Left lung (tissue), 10 donors: ENCODE results near the gene BSND. TPM values are rescaled to one million over a fixed set of nuclear protein-coding genes. Genes with fewer than 3 reads are reported as not detected.

Experiments used
- ATAC-seq: fragments of 200-7000 bp; cut with Tn5 transposase; one replicate; pipeline ENCODE4 v1.9.1; 2020; ENCODE audit warnings: moderate library complexity
- DNase-seq, 4 donors: peaks; one replicate each; pipeline ENCODE4 v3.0.0-alpha.2; 2013 to 2020
- H3K27ac ChIP-seq, 2 donors: fragments of 200-600 bp; sonication (generic) in 1 of 2; one replicate each; pipeline versions ENCODE4 v1.5.0 to v1.8.0; 2020 to 2021
- H3K27me3 ChIP-seq, 2 donors: fragments of 200-600 bp; sonication (generic) in 1 of 2; one replicate each; pipeline versions ENCODE4 v1.5.0 to v1.8.0; 2020 to 2021
- H3K36me3 ChIP-seq, 2 donors: fragments of 200-600 bp; sonication (generic) in 1 of 2; one replicate each; pipeline versions ENCODE4 v1.5.0 to v1.8.0; 2020 to 2021
- H3K4me1 ChIP-seq, 2 donors: fragments of 200-600 bp; one replicate each; pipeline ENCODE4 v1.8.0; 2021
- H3K4me3 ChIP-seq, 2 donors: fragments of 200-600 bp; sonication (generic) in 1 of 2; one replicate each; pipeline versions ENCODE4 v1.5.0 to v1.8.0; 2020 to 2021; ENCODE audit warnings: mild to moderate bottlenecking in 1 of 2
- H3K9me3 ChIP-seq, 2 donors: fragments of 200-600 bp; sonication (generic) in 1 of 2; one replicate each; pipeline versions ENCODE4 v1.5.0 to v1.8.0; 2020 to 2021
- intact Hi-C, 2 donors: fragments of 100-400 bp; cut with DNase I; formaldehyde crosslinking; loops; one replicate each; pipeline versions ENCODE4 v1.11.2 to v1.14.2; 2022
- polyA plus RNA-seq, 6 donors: library from polyadenylated mRNA; unstranded; fragments of 120-200 nt; gene quantifications; one replicate each; pipeline ENCODE4 v1.2.1, GENCODE V29; 2013; ENCODE audit not compliant: insufficient read length in 6 of 6
- total RNA-seq, 2 donors: library from RNA; stranded (reverse); fragmentation: NEBNext Ultra II Directional; extraction: Animal tissue kit (Norgen Biotek cat#: 25700); gene quantifications; one replicate each; pipeline ENCODE4 v1.2.1, GENCODE V29; 2021
- TF ChIP-seq, protein P1 (sequence below), 2 donors: fragments of 200-600 bp; sonication (generic) in 1 of 2; IDR thresholded peaks; one replicate each; pipeline versions ENCODE4 v1.5.0 to v1.8.0; 2021; ENCODE audit warnings: antibody characterized with exemption in 2 of 2
- donor health status: DM: no; HTN: yes; CAD: no.
- donor health status: DM: no; HTN: no; CAD: no.

BSND gene
- total and polyA plus RNA-seq, 8 donors, result 0.03 to 0.06 (median 0.06) TPM; not detected in 3

DNA sequence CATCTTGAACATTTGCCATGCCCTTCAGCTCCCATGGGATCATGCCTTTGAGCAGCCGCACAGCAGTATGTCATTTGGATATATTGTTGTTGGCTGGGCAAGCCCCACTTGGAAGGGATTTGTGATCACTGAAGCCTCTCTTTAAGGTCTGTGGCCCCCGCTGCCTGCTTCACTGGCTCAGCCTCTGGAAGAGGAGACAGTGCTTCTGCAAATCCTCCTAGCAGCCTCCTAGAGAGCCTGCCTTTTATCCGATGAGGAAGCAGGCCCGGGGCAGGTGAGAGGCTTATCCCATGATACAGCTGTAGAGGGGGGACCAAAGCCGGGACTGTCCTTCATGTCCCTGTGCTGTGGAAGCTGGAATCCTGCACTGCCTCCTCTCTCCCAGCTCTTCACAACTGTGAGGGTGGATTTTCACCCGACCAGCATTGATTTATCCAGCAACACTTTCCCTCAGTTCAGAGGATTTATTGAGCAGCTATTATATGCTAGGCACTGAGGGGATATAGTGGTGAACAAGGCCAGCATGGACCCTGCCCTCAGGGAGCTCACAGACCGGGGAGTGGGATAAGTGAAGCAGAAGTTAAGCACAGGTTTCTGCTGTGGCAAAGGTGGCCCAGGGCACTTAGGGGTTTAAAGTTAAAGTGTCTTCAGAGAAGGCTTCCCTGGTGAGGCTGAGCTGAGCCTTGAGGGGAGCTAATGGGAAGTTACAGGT lies 14.4 kb upstream of the BSND start:
- H3K4me1 ChIP-seq, result no peaks in the 10 kb centered on the region
- H3K36me3 ChIP-seq, result no peaks in the 10 kb centered on the region
- H3K27ac ChIP-seq, result no peak overlapping the region
- DNase-seq (no peak), ATAC-seq (no peak)
- TF ChIP-seq, protein P1, sequence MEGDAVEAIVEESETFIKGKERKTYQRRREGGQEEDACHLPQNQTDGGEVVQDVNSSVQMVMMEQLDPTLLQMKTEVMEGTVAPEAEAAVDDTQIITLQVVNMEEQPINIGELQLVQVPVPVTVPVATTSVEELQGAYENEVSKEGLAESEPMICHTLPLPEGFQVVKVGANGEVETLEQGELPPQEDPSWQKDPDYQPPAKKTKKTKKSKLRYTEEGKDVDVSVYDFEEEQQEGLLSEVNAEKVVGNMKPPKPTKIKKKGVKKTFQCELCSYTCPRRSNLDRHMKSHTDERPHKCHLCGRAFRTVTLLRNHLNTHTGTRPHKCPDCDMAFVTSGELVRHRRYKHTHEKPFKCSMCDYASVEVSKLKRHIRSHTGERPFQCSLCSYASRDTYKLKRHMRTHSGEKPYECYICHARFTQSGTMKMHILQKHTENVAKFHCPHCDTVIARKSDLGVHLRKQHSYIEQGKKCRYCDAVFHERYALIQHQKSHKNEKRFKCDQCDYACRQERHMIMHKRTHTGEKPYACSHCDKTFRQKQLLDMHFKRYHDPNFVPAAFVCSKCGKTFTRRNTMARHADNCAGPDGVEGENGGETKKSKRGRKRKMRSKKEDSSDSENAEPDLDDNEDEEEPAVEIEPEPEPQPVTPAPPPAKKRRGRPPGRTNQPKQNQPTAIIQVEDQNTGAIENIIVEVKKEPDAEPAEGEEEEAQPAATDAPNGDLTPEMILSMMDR (IDR thresholded peaks at IDR 0.05), result no peak
- peaks cover 7 to 52% of the 10 kb centered on the region in 2 donors for H3K27me3 ChIP-seq
- no peaks in the 10 kb centered on the region for H3K9me3 ChIP-seq
- intact Hi-C loops, result no loop called here
- no peak overlapping the region for H3K4me3 ChIP-seq

DNA sequence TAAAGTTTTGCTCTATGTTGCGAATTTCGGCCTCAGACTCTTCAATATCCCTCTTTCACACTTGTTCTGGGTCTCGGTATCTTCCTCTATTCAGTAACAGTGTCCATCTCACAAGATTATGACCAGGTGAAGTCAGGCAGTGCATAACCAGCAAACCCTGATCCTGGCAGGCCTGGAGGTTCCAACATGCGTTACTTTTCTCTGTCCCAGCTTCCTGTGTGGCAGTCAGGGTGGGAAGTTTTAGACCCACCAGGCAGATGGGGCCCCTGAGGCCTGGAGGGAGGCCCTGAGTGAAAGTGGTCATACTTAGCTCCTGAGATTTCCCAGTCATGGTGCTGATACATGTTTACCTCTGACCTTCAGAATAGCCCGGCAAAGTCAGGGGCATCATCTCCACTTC lies 13.2 kb upstream of the BSND start:
- Histone ChIP-seq H3K9me3 (no peaks in the 10 kb centered on the region), H3K27ac (no peak overlapping the region), H3K4me1 (no peaks in the 10 kb centered on the region), H3K36me3 (no peaks in the 10 kb centered on the region), H3K27me3 (peaks cover 6 to 40% of the 10 kb centered on the region in 2 donors), H3K4me3 (no peak overlapping the region)
- ATAC-seq (no peak), DNase-seq (peak in 1 of 4 donors; percentile 6)
- intact Hi-C loops, result no loop called here
- TF ChIP-seq, protein P1 (IDR thresholded peaks at IDR 0.05), result no peak

DNA sequence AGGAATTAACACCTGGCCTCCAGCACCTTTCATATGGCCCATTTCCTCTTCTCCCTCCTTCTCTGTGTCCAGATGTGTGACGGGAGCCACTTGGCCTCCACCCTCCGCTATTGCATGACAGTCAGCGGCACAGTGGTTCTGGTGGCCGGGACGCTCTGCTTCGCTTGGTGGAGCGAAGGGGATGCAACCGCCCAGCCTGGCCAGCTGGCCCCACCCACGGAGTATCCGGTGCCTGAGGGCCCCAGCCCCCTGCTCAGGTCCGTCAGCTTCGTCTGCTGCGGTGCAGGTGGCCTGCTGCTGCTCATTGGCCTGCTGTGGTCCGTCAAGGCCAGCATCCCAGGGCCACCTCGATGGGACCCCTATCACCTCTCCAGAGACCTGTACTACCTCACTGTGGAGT lies 12.7 kb upstream of the BSND start:
- Histone ChIP-seq H3K27ac (no peak overlapping the region), H3K27me3 (peaks cover 2 to 35% of the 10 kb centered on the region in 2 donors), H3K9me3 (no peaks in the 10 kb centered on the region), H3K4me3 (no peak overlapping the region), H3K36me3 (no peaks in the 10 kb centered on the region), H3K4me1 (no peaks in the 10 kb centered on the region)
- intact Hi-C loops, result no loop called here
- DNase-seq, result no peak
- TF ChIP-seq, protein P1 (IDR thresholded peaks at IDR 0.05), result no peak
- ATAC-seq, result no peak

DNA sequence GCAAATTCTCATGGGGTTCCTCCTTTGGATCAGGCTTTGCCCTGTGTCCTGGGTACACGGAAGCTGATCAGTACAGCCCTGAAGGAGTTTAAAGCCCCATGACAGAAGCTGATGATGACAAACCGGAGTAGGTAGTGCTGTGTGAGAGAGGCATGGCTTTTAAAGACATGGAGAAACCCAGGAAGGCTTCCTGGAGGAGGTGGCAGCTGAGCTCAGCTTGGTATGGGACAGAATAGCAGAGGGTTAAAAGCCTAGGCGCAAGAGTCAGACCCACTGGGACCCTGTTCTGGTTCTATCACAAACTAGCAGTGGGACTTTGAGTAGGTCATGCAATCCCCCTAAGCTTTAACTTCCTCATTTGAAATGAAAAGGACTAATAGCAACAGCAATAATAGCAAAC lies 12.2 kb upstream of the BSND start:
- Histone ChIP-seq H3K4me3 (no peak overlapping the region), H3K27ac (no peak overlapping the region), H3K27me3 (peaks cover 0 to 30% of the 10 kb centered on the region in 2 donors), H3K36me3 (no peaks in the 10 kb centered on the region), H3K4me1 (no peaks in the 10 kb centered on the region), H3K9me3 (no peaks in the 10 kb centered on the region)
- intact Hi-C loops, result no loop called here
- TF ChIP-seq, protein P1 (IDR thresholded peaks at IDR 0.05), result no peak
- DNase-seq (no peak), ATAC-seq (no peak)

DNA sequence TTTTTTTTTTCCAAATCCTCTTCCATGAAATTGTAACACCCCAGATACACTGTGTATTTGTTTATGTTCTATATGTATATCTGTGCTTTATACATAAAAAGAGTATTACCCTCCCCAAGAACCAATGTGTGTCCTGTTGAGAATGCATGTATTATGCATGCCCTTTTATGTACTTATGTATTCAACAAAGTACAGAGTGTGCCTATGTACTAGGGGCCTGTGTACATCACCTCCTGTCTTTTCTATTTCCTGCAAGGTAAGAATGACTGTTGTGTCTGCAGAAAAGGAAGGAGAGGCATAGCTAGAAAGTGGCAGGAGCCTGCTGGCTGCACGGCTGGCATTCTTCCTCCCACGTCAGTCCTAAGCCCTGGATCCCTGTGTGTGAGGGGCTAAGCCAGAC lies 11.3 kb upstream of the BSND start:
- Histone ChIP-seq H3K9me3 (no peaks in the 10 kb centered on the region), H3K4me3 (no peak overlapping the region), H3K27ac (no peak overlapping the region), H3K27me3 (peaks cover 0 to 21% of the 10 kb centered on the region in 2 donors), H3K36me3 (no peaks in the 10 kb centered on the region), H3K4me1 (no peaks in the 10 kb centered on the region)
- no peak for DNase-seq
- intact Hi-C loops, result no loop called here
- no peak for ATAC-seq
- TF ChIP-seq, protein P1 (IDR thresholded peaks at IDR 0.05), result no peak
